TTC549 (cell line): ENCODE results near the gene SEC61A1.

Experiments used
- FAIRE-seq: peaks from 2 replicates; lab custom pipeline; 2012; peaks lifted over from hg19 to GRCh38; lab: Jason Lieb, UNC

SEC61A1 gene

DNA sequence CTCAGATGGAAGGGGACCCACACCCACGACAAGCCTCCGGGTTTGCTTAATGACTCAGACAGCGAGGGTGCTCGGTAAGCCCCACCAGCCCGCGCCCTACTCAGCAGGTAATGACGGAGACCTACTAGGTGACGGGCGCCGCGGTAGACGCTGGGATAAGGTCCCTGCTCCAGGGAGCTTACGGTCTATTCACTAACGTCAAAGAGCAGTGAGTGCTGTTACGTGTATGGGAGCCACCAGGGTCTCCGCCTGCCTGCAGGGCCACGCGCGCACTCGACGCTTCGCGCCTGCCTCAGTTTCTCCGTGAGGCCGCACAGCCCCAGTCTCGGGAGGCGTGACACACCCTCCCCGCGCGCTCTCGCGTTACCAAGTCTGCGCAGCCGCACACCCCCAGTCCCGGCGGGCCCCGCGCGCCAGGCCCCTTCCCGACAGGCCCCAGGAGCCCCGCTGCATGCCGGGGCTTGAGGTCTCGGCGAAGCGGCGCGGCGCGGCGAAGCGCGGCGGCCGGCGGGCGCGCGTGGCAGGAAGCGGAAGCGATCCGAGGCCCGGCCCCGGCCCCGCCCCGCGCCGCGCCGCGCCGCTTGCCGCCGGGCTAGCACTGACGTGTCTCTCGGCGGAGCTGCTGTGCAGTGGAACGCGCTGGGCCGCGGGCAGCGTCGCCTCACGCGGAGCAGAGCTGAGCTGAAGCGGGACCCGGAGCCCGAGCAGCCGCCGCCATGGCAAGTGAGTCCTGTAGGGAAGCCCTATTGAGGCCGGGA lies at the start of gene SEC61A1:
SEC61A1 (plus strand) TSS at position 601 of the 758 bp plus-strand sequence; CDS start at position 717, 116 bp downstream.
- no peak for FAIRE-seq

GRCh38 chr3:128004661-128005060 lies 47.6 kb upstream of the SEC61A1 start:
- FAIRE-seq = no peak

DNA sequence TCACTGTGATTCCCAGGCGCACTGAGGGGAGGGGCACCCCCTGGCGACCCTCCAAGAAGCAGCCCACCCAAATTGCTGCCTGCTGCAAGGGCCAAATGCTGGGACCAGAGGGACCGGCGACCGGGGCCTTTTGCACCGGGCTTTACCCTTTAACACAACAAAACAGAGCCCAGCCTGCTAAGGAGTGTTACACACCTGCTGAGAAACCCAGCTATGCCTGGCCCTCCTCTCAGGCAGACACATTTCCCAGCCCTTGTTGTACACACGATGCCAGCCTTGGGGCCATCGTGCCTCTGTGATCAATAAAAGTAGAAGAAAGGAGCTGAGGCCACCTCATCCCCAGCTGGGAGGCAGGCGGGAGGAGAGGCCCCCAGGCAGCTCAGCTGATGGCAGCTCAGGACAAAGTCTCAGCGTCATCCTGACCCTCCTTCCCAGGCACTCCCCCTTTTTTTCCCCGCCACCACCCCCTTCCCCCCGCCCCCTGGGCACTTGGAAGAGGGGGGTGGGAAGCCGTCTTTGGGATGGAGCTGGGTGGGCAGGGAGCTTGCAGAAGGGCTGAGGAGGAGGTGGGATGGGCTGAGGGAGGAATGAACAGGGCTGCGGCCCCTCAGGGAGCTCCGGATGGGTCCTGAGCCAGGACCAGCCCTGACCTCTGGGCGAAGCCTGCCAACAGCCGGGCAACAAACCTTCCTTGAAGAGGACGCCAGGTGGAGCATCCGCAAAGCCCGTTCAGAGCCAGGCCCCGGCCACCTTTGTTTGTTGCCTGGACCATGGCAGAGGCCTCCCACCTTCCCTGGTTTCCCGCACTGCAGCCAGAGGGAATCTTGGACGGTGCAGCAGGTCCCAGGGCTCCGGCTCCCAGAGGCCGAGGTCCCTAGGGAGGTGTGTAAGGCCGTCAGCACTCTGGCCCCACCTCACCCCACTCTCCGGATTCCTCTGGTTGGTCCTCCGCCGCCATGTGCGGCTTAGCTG lies 45.9 kb upstream of the SEC61A1 start:
- no peak for FAIRE-seq

- FAIRE-seq = no peak
Observed at GRCh38 chr3:128007033-128007424, 45.2 kb upstream of the SEC61A1 start.

DNA sequence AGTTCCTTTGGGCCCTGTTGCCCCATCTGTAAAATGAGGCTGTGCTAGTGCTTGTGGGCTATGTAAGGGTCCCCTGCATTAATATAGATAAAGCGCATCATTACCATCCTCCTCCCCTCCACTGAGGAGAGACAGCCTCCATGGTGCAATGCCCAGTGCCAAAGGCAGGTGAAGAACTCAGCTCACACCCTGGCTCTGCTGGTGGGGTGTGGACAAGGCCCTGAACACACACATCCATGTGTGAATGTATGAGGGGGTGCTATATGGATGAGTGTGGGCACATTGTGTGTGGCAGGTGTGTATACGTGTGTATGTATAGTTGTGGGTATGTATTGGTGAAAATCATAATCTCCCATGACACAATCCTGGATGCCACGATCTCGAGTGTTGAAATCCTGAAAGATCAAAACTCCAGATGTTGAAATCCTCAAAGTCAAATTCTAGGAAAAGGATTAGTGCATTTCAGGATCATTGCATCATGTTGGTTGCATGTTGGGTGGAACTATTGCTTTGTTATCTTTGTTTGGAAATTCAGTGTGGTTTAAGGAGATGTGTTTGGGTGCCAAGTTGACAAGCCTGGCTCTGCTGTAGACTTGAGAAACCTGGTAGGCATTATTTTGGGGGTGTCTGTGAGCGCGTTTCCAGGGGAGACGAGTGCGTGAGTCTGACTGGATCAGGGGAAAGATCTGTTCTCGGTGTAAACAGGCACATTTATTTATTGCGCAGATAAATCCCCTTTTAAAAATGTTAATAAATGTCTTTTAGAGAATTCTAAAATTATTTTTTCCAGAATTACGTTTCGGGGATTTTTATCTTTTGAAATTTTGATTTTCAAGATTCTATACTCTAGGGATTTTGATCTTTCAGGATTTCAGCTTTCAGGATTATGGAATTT lies 42.0 kb upstream of the SEC61A1 start:
- no peak for FAIRE-seq

GRCh38 chr3:128011140-128011539 lies 41.1 kb upstream of the SEC61A1 start:
- no peak for FAIRE-seq

GRCh38 chr3:128012050-128012449 lies 40.2 kb upstream of the SEC61A1 start:
- no peak for FAIRE-seq

- FAIRE-seq = no peak
Observed at GRCh38 chr3:128014548-128014947, 37.7 kb upstream of the SEC61A1 start.

DNA sequence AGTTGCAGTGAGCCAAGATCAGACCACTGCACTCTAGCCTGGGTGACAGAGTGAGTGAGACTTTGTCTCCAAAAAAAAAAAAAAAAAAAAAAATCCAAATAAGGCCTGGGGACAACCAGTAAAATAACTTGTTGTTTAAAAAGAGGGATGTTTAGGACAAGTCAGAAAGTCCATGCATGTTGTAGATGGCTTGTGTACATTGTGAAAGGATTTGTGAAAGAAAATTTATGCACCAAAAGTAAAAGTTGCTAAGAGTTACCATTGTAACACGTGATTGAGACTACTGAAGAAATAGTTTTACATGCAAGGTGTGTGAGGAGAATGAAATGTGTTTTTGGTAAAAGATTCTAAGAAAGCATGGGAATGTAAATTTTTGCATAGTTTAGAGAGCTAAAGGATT lies 35.7 kb upstream of the SEC61A1 start:
- FAIRE-seq = no peak

GRCh38 chr3:128021768-128022372 lies 30.4 kb upstream of the SEC61A1 start:
- no peak for FAIRE-seq

DNA sequence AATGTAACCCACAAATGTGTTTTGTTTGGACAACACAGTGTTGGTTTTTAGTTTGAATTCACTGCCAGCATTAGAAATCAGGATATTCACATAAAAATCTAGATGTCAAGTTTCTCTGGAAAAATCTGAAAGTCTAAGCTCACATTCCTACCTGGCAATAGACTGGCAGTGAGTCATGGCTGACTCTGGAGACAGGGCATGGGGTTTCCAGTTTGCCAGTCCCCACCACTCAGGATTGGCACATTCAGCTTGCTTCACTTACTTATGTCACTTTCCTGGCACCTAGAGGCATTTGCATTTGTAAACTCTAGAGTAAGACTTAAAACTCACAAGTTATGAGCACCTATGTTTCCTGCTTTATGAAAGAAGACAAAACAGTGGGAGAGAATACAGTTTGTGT lies 19.1 kb upstream of the SEC61A1 start:
- no peak for FAIRE-seq

GRCh38 chr3:128036119-128036518 lies 16.1 kb upstream of the SEC61A1 start:
- FAIRE-seq = no peak

- FAIRE-seq = no peak
Observed at GRCh38 chr3:128040041-128040440, 12.2 kb upstream of the SEC61A1 start.

- no peak for FAIRE-seq
Observed at GRCh38 chr3:128040660-128041059, 11.6 kb upstream of the SEC61A1 start.

GRCh38 chr3:128041344-128041743 lies 10.9 kb upstream of the SEC61A1 start:
- FAIRE-seq = no peak

- no peak for FAIRE-seq
Observed at GRCh38 chr3:128050597-128050996, 1.6 kb upstream of the SEC61A1 start.

GRCh38 chr3:128051459-128051836 lies 789 bp upstream of the SEC61A1 start:
- no peak for FAIRE-seq

- FAIRE-seq = no peak
Observed at GRCh38 chr3:128052595-128053351, 536 bp downstream of the SEC61A1 start.

DNA sequence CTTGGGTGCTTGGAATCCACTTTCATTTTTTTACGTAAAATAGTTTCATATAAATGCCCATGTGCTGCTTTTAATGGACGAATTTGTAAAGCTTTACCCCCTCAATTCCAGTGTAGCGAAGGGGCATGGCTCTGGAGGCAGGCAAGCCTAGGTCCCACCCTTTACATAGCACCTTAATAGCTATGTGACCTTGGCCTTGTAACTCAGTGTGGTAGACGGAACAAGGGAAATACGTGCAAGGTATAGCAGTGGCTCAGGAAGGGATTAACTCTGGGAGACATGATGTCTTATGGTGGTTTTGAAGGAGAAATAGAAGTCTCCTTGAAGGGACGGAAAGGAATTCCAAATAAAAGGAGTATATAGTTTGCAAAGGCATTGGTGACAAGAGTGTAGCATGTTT lies 1.4 kb downstream of the SEC61A1 start:
- no peak for FAIRE-seq

GRCh38 chr3:128054367-128054766 lies 2.1 kb downstream of the SEC61A1 start:
- no peak for FAIRE-seq

- no peak for FAIRE-seq
Observed at GRCh38 chr3:128056258-128056657, 4.0 kb downstream of the SEC61A1 start.
